NCI-H1417 treated with DMSO at 0.1 percent for 48 hours (cell line): Measurements from ENCODE around the gene ENTPD7.

Experiments
- DNase-seq: peaks from one replicate; lab custom pipeline; 2025; lab: John Stamatoyannopoulos, UW

Gene ENTPD7

DNA sequence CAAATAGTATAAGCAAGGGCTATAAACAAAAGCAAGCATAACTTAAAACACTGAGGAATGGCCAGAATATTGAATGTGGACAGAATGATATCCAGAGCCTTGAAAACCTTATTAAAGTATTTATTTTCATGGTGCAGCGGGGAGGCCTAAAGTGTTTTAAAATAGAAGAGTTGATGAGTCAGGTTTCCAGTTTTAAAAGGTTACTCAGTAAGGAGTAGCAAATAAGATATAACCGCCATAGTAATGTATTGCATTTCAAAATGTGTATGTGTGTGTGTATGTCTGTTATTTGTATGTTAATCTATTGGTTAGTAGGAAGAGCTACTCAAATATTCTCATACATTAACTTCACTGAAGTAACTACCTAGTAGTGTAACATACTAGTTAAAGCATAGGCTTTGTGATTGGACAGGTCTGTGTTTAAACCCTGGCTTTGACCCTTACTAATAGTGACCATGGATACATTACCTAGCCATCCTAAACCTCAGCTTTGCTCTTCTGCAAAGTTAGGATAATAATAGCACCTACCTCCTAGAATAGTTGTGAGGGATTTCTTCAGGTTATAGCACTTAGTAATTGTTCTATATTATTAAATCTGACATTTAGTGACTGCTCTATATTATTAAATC, 89.6 kb downstream of the ENTPD7 start:
- no peak for DNase-seq

- DNase-seq, result no peak
Observed at GRCh38 chr10:99750641-99751040, 91.3 kb downstream of the ENTPD7 start.

- no peak for DNase-seq
Observed at GRCh38 chr10:99754670-99755069, 95.4 kb downstream of the ENTPD7 start.
